HG02884 (cell line): ENCODE results near the gene HOXB4.

Experiments used
- ATAC-seq: cut with Tn5 transposase; IDR thresholded peaks from one replicate; pipeline ENCODE4 v1.9.1; 2021; ENCODE audit warnings: mild to moderate bottlenecking, moderate library complexity; ENCODE audit not compliant: unreplicated experiment

HOXB4 gene

DNA sequence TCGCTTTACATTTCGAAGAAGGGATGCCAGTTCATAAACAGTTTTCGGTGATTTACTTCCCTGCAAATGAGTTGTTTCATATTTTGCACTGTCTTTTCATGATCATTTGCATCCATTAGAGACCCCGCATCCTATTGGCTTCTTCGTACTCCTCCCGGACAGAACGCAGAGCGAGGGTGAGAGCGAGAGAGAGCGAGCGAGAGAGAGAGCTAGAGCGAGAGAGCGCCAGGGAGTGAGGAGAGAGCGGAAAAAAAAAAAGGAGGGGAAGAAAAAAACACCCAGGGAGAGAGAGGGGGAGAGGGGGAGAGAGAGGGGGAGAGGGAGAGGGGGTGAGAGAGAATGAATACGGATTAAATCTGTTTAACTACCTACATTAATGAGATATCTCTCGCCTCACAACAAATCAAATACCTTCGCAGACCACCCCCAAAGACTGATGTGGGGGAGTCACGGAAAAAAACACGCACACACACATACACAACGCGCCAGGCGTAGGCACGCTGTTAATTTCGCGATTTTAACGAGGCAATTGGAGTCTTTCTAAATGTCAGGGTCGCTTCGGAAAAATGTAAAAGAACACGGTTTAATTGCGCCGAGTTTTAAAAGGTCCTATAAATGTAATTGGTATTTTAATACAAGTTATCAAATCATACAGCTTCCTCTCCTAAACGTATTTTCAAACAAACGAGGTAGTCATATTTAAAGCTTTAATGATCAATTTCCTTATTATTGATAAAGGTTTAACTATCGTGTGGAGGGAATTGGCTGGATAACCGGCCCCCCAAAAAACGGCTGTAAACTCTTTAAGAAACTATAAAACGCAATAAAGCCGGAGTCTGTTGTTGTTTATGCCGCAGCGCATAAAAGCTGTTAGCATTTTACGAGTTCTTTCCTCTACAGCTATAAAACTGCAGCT lies 37.2 kb upstream of the HOXB4 start, which contains the start of gene HOXB8:
TSS of gene HOXB8 (minus strand) at position 246 of the 916 bp plus-strand sequence. CDS start 588 bp downstream, outside the sequence.
- ATAC-seq: no peak

GRCh38 chr17:48613862-48614694 lies 35.9 kb upstream of the HOXB4 start:
- no peak for ATAC-seq

GRCh38 chr17:48612854-48613691 lies 34.9 kb upstream of the HOXB4 start:
- no peak for ATAC-seq

GRCh38 chr17:48612456-48612853 lies 34.3 kb upstream of the HOXB4 start:
- ATAC-seq: no peak

DNA sequence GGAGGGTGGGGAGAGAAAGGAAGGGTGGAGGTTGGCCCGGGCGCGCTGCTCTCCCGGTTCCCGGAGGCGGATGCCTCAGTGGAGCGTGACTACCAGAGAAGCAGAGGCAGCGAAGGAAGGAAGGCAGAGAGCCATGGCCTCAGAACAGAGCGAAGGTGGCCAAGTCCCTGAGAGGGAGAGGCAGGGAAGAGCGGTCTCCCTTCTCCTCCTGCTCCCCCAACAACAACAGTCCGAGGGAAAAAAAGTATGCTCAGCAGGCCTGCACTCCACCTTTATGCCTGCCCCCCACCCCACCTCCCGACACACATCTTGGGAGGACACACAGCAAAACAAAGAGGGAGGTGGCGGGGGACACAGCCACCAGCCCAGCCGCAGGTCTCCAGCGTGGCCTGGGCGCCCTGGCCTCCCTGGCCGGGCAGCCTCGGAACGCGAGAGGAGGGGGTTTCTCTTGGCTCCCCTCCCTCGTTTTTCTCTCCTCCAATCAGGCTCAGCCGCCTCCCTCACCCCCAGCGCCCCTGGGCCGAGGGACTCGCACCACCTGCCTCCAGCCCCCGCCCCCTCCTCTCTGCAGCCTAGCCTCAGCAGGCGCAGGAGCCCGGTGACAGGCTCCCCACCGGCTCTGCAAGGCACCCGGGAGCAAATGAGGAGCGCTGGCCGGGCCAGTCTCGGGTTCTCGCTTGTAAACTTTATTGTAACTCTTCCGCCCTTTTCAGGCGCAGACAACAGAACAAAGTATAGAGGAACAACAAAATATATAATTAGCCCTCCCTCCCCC lies 33.7 kb upstream of the HOXB4 start:
- no peak for ATAC-seq

GRCh38 chr17:48611213-48611612 lies 33.1 kb upstream of the HOXB4 start:
- no peak for ATAC-seq

- no peak for ATAC-seq
These were observed 32.4 kb upstream of the HOXB4 start, which contains the start of gene HOXB7 for GRCh38 chr17:48610282-48611211. TSS of gene HOXB7 (minus strand) at chr17:48611017. CDS start at chr17:48610918, 99 bp downstream.

DNA sequence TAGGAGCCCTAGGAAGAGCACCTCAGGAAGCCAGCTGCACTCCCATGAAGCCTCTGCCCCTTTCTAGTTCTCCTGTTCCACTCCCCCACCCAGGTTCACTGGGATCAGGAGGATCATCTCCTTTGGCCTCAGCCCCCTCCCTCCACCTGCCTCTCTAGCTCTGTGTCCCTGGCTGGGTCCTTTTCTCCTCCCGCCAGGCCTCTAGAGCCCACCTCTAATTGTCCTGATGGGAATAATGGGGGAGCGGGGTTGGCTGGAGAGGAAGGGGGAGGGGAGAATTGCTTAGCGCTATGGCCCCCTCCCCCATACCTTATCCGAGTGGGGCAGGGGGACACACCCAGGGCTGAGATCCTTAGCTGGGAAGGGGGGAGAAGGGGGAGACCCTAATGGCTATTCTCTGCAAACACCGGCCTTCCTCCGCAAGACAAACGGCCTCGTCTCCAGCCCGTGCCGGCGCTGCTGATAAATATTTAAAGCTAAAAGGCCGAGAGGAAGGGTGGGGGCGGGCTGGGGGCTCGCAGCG lies 31.7 kb upstream of the HOXB4 start:
- ATAC-seq: no peak

- no peak for ATAC-seq
These were observed 30.9 kb upstream of the HOXB4 start for GRCh38 chr17:48609033-48609432.

DNA sequence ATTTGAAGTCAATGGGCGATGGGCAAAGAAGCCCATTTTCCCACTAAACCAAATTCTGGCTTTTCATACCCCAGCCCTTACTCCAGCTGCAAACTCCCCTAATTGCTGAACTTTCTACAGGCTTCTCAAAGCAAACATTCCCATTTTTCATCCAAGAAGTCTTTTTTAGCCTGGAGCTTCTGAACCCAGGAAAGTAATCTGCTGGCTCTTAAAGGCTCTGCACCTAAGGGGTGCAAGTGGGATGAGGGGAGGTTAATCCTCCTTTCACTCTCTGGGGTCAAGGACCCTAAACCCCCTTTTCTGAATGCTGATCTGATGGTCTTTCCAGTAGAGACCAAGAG lies 30.3 kb upstream of the HOXB4 start:
- no peak for ATAC-seq

DNA sequence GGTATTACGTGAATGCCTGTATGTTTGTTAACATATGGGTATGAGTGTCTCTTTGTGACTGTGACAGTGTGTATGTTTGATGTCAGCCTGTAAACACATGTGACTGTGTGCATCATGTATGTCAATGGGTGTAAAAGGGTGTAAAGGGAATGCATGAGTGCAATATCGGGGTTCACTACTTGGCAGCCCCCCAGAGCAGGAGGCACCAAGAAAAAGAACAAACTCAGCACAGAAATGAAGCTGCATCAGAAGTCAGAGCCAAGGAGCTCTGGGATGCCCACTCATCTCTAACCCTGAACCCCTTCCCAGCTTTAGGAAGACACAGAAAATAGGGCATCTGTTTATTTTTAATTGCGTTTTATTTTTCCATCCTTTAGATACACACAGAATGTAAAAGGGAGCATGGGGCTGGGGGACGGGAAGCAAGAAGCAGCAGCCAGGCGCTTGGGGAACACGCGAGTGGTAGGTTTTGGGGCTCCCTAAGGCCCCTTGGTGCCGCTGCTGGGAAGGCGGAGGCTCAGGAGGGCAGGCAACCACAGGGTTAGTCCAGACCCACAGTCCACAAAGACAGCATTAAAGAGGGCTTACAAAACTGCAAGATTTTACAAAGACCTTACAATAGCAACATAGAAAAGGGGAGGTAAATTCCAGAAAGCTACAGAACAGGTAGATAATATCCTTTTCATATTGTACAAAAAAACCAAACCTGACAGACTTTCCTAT lies 28.9 kb upstream of the HOXB4 start:
- ATAC-seq: no peak

DNA sequence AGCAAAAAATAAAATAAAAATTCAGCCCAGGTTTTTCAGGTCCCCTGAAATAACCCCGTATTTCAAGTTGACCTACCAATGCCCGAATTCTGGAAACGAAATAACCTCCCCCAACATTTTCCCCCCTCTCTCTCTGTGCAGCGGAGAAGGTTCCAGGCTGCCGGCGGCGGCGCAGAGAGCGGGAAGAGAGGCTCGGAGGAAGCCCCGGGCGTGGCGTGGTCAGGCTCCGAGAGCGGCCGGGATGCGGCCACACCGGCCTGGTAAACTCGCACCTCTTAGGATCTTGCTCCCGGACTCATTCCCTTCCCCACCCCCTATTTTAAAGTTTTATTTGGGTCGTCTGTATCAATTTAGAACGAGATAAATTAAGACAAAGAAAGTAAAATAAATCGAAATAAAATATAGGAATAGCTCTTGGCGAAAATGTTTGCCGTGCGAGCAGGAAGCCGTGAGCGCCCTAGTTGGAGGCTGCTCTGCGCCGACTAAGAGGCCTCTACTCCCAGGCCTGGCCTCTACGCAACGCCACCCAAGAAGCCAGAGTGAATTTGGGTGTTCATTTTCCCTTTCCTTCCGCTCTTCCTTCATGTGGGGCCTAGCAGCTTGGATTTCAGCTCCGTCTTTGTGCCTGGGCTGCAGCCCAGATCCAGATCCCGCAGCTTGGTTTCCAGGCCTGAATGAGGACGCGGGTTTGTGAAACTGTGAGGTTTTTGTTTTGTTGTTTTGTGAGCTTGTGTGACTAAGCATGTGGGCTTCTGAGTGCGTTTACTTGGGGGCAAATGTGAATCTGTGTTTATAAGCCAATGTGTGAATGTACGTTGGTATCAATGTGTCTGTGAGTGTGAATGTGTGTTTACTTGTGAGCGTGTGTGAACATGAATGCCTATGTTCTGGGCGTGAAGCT lies 28.1 kb upstream of the HOXB4 start:
- ATAC-seq: no peak

GRCh38 chr17:48605409-48605919 lies 27.3 kb upstream of the HOXB4 start:
- no peak for ATAC-seq

- no peak for ATAC-seq
These were observed 26.7 kb upstream of the HOXB4 start, which contains the start of gene HOXB6 for GRCh38 chr17:48604770-48605329. TSS of gene HOXB6 (minus strand) at chr17:48604986. CDS start at chr17:48598150, 6,836 bp downstream.

DNA sequence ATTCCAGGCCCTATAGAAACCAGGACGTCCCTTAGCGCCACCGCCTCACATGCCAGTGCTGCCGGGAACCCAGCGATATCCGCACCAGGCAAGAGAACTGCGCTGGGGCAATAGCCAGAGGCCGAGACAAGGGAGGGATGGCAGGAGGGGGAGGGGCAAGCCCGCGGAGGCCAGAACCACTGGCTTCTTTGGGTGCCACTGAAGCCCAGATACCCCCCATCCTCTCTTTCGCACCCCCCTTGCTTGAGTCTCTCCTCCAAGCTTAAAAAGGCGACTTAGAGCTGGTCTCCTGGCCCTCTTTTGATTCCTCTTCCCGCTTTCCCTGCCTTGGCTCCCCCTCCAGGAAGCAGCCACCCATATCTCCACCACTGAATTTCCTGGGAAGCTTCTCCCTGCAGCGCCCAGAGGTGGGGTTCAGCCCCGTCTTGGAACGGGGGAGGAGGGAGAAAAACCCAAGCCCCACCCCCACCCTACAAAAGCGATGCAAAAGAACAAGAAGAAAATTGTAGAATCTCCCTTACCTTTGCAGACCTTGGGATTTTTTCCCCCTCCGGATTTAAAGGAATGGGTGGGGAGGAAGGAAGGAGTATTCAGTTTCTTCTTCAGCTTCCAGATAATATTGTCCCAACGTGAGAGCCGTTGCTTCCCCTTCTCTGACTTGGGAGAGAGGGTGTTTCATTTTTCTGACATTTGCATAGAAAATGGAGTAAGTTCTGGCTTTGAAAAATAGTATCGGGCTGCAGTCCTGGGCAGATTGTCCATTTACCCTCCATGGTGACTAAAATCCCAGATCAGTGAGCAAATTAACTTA lies 26.0 kb upstream of the HOXB4 start:
- no peak for ATAC-seq
